Thyroid gland (tissue), 4 donors: ENCODE data around the gene C13orf46. TPM values are rescaled to one million over a fixed set of nuclear protein-coding genes. Genes with fewer than 3 reads are reported as not detected.
A peak's percentile ranks its signal among the peaks of the same experiment; 100 is the strongest.

Source experiments
- DNase-seq, 2 donors: peaks; one replicate each; pipeline ENCODE4 v3.0.0-alpha.2; 2019
- H3K27ac ChIP-seq, 3 donors: fragments of 200-600 bp; sonication (generic); 1 replicate in 2 of 3; 2 replicates in 1 of 3; pipeline ENCODE4 v1.5.1; 2016 to 2019; ENCODE audit warnings: mild to moderate bottlenecking in 1 of 3, moderate library complexity in 1 of 3
- H3K27me3 ChIP-seq: fragments of 200-600 bp; sonication (generic); one replicate; pipeline ENCODE4 v1.5.1; 2019
- H3K36me3 ChIP-seq, 2 donors: fragments of 200-600 bp; sonication (generic); one replicate each; pipeline ENCODE4 v1.5.1; 2016 to 2019
- H3K4me1 ChIP-seq, 2 donors: fragments of 200-600 bp; sonication (generic); one replicate each; pipeline ENCODE4 v1.5.1; 2017 to 2019
- H3K4me3 ChIP-seq, 3 donors: fragments of 200-600 bp; sonication (generic); replicated peaks in 1 of 3; 1 replicate in 2 of 3; 2 replicates in 1 of 3; pipeline ENCODE4 v1.5.1; 2016; ENCODE audit warnings: mild to moderate bottlenecking in 1 of 3
- H3K9me3 ChIP-seq: fragments of 200-600 bp; sonication (generic); one replicate; pipeline ENCODE4 v1.5.1; 2017
- POLR2A ChIP-seq, 2 donors: fragments of 450-650 bp; IDR thresholded peaks; one replicate each; pipeline ENCODE4 v1.6.1; 2017; ENCODE audit warnings: antibody characterized with exemption in 2 of 2, mild to moderate bottlenecking in 2 of 2, moderate library complexity in 1 of 2
- WGBS, 2 donors: methylation state at CpG; one replicate each; pipeline ENCODE4 v1.1.5; 2017; 5-methylcytosine and 5-hydroxymethylcytosine counted together
- intact Hi-C: fragments of 100-400 bp; cut with DNase I; formaldehyde crosslinking; loops from one replicate; pipeline ENCODE4 v1.15.1; 2023
- total RNA-seq, 4 donors: library from RNA; depleted of rRNA; stranded (reverse); fragments of >200 nt; gene quantifications; one replicate each; pipeline ENCODE4 v1.2.3, GENCODE V29; 2016
- TF ChIP-seq, protein P1 (sequence below), 6 experiments: fragments of 200-600 bp in 3 of 6; fragments of 450-650 bp in 3 of 6; sonication (generic) in 3 of 6; IDR thresholded peaks; one replicate each; pipeline ENCODE4 v1.5.1; 2016 to 2019; ENCODE audit warnings: antibody characterized with exemption in 6 of 6, mild to moderate bottlenecking in 2 of 6, inconsistent platforms in 1 of 6, moderate library complexity in 1 of 6

C13orf46 gene
- total RNA-seq, 4 donors from 2014 or later, result 0.67 to 9.4 (median 4.3) TPM

DNA sequence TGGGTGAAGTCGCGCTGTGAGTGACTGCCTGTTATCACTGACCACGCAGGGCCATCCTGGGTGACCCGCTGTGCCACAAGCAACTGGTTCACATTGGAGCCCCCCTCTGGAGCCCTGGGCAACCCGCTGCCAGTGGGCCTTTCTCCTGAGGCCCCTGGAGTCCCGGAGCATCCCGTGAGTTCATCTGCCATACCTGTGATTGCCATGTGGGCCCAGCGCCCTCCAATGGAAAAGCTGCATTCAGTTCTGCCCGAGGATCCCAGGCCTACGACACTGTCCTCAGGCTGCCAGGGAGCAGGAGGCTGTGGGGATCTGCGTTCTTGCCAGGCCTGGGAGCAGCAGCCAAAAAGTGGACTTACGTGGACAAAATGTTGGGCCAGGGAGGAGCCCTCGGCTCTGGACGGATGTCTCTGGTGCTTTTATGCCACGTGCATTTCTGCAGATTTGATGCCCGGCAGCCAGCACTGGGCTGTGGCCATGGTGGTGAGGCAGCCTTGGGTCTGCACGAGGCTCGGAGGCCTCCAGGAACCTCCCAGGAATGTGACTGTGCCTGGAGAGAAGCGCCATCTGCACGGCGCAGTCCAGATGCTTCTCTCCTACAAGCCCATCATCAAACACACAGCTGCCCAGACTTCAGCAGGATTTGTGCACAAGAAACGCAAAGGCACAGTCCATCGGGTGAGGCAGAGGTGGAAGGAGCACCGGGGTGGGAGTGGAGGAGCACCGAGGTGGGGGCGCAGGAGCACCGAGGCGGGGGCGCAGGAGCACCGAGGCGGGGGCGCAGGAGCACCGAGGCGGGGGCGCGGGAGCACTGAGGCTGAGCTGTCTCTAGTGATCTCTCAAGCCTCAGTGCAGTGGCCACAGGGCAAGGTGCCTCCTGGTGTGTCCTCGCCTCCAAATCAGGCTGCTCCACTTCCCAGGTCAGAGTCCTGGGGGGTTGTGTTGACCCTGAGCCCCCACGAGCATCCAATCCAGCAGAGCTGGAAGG lies 44.0 kb downstream of the C13orf46 start:
- Histone ChIP-seq H3K4me3 (no peak overlapping the region), H3K27me3 (no peaks in the 10 kb centered on the region), H3K9me3 (no peaks in the 10 kb centered on the region), H3K4me1 (peaks cover 12 to 24% of the 10 kb centered on the region in 2 donors), H3K36me3 (no peaks in the 10 kb centered on the region), H3K27ac (no peak overlapping the region)
- no peak for TF ChIP-seq POLR2A (IDR thresholded peaks at IDR 0.05)
- TF ChIP-seq, protein P1, sequence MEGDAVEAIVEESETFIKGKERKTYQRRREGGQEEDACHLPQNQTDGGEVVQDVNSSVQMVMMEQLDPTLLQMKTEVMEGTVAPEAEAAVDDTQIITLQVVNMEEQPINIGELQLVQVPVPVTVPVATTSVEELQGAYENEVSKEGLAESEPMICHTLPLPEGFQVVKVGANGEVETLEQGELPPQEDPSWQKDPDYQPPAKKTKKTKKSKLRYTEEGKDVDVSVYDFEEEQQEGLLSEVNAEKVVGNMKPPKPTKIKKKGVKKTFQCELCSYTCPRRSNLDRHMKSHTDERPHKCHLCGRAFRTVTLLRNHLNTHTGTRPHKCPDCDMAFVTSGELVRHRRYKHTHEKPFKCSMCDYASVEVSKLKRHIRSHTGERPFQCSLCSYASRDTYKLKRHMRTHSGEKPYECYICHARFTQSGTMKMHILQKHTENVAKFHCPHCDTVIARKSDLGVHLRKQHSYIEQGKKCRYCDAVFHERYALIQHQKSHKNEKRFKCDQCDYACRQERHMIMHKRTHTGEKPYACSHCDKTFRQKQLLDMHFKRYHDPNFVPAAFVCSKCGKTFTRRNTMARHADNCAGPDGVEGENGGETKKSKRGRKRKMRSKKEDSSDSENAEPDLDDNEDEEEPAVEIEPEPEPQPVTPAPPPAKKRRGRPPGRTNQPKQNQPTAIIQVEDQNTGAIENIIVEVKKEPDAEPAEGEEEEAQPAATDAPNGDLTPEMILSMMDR (IDR thresholded peaks at IDR 0.05), result no peak
- intact Hi-C loops, result no loop called here
- 81 to 91% methylated on average over 18 to 27 of the region's 38 CpGs for WGBS, 2 donors
- no peak for DNase-seq

DNA sequence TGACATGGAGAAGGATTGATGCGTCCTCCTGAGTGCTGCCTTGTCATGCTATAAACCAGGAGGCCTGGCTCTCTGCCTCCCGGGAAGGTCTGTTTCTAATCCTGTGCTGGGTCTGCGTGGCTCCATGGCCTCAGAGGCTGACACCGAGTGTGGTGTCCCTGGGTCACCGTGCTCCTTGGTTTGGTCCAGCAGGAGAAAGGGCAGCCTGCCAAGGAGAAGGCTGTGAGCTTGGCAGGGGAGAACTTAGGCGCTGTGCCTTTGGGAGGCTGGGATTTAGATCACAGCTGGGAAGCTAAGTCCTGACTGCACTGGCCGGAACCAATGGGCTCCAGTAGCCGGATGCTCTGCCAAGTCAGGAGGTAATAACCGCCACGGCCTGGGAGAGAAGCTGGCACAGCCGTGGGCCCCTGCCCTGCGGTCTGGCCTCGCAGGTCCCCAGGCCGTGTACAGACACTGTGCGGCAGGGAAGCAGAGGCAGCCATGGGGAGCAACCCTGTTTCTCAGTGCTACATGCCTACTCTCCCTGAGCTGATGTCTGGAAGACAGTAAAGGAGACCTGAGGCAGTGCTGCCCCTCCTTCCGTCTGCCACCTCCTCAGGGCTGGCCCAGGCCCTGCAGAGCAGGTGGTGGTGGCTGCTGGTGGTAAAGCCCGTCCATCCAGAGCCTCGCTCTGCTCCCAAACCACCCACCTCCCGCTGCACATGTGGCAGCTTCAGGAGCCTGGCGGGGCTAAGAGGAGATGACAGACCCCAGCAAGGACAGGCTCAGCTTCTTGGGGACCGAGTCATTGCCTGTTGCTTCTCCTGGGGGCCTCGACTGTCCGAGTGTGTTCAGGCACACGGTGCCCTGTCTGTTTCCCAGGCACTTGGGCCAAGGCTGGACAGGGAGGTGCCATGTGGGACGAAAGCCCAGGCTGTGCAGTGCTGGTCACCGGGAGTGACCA lies 44.9 kb downstream of the C13orf46 start:
- Histone ChIP-seq H3K36me3 (no peaks in the 10 kb centered on the region), H3K27ac (peak overlapping the region in 2 of 3 donors; percentile 7 to 33), H3K27me3 (no peaks in the 10 kb centered on the region), H3K4me1 (peaks cover 12 to 24% of the 10 kb centered on the region in 2 donors), H3K9me3 (no peaks in the 10 kb centered on the region), H3K4me3 (no peak overlapping the region)
- peak; percentile 91 to 92 for DNase-seq
- TF ChIP-seq, protein P1 (IDR thresholded peaks at IDR 0.05), result no peak
- no peak for TF ChIP-seq POLR2A (IDR thresholded peaks at IDR 0.05)
- intact Hi-C loops, result no loop called here
- WGBS, 2 donors, result 50 to 100% methylated on average over 1 to 23 of the region's 26 CpGs

DNA sequence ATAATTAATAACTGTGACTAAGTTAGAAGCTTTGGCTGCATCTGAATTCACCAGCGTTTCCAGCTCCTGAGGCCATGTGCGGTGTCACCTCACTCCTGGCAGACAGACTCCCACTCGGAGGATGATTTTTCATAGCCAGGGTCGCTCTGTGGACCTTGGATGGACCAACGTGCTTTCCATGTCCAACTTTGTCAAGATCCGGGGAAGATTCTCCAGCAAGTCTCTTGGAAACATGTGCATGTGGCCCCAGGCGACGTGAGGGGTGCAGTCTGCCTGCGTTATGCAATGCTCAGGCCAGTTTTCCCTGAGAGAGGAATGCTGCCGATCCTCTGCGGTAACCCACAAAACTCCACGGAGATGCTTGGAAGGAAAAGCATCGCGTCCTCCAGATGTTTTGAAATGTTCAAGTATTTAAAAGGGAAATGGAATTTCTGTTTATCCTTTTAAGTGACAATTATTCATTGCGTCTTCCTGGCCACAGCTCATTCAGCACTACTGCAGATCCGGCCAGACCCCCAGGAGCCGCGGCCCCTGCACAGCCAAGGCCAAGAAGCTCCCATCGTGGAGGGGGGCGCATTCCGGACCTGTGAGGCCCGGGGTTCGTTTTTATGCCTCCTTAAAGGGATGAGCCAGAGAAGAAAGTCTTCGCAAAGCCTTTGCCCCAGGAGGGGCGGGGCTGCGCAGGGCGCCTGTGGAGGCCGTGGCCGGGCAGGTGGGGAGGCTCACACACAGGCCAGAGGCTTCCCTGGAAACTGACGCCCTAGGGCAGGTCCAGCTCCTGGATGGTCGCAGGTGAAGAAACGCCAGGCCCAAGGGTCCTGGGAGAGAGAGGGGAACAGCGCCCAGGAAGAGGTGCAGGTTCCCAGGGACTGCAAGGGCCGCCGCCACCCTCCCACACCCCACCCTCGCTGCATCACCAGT lies 46.0 kb downstream of the C13orf46 start:
- no peaks in the 10 kb centered on the region for H3K27me3 ChIP-seq
- H3K9me3 ChIP-seq, result no peaks in the 10 kb centered on the region
- H3K4me3 ChIP-seq, result no peak overlapping the region
- no peak for DNase-seq
- intact Hi-C loops, result no loop called here
- 69 to 80% methylated on average over 28 to 34 of the region's 36 CpGs for WGBS, 2 donors
- H3K36me3 ChIP-seq, result no peaks in the 10 kb centered on the region
- peak overlapping the region in 1 of 3 donors; percentile 8 for H3K27ac ChIP-seq
- H3K4me1 ChIP-seq, result peaks cover 12 to 24% of the 10 kb centered on the region in 2 donors
- TF ChIP-seq, protein P1 (IDR thresholded peaks at IDR 0.05), result no peak
- TF ChIP-seq POLR2A (IDR thresholded peaks at IDR 0.05), result no peak

DNA sequence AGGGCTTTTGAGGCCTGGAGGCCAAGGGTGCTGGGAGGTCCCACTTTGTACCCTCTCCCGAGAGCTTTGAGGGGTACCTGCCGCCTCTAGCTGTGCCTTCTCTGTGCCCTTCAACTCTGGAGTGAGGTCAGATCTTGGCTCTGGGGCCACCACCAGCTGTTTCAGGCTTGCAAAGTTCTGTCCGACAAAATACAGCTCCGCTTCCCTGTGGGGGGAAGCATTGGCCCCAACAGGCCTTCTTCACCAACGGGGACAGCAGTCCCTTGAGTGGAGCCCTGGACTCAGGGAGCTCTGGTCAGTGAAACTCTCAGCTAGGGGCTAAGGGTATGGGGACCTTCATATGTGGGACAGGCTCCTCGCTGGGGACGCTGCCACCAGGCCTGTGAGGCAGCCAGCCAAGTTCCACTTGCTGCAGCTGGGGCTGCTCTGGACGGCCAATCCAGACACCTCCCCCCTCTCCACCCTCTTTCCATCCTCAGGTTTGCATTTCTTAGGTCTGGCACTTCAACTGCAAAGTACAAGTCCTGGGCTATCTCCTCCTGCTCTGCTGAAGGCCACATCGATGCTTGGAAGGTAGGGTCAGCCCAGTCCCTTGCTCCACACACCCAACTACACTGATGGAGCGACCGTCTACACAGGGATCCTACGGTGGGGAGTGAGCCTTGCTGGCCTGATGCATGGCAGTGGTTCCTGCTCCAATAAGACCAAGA lies 46.8 kb downstream of the C13orf46 start:
- DNase-seq, result no peak
- no peak overlapping the region for H3K27ac ChIP-seq
- H3K27me3 ChIP-seq, result no peaks in the 10 kb centered on the region
- H3K36me3 ChIP-seq, result no peaks in the 10 kb centered on the region
- intact Hi-C loops, result no loop called here
- H3K4me1 ChIP-seq, result peaks cover 12 to 24% of the 10 kb centered on the region in 2 donors
- no peaks in the 10 kb centered on the region for H3K9me3 ChIP-seq
- TF ChIP-seq, protein P1 (IDR thresholded peaks at IDR 0.05), result no peak
- TF ChIP-seq POLR2A (IDR thresholded peaks at IDR 0.05), result no peak
- no peak overlapping the region for H3K4me3 ChIP-seq
- 75 to 77% methylated on average over 10 to 12 of the region's 12 CpGs for whole genome bisulfite sequencing, 2 donors
